ENCODE results near the gene HSF4. TPM values are rescaled to one million over a fixed set of nuclear protein-coding genes. Genes with fewer than 3 reads are reported as not detected.
A peak's percentile ranks its signal among the peaks of the same experiment; 100 is the strongest.

HSF4 gene
- total RNA-seq, 1 experiment from 2014 or later, result 38.6 TPM

GRCh38 chr16:67184995-67185650 is 20.6 kb downstream of the HSF4 start:
- H3K36me3 ChIP-seq (ENCODE audit: control insufficient read depth, insufficient read depth, low read length), result peaks cover 4% of the 10 kb centered on the region; the same call in 1 of the 2 replicates
- intact Hi-C loops (cut with micrococcal nuclease; ENCODE audit: unreplicated experiment) (loop anchor here (10.0 kb wide), 1 partner anchor 230 kb away; no protein-coding TSS in a partner anchor), in situ Hi-C loops (cut with HindIII; ENCODE audit: low pct_unique_long_range_greater_than_20kb, low sequenced_read_pairs) (no loop called here)
- DNase-seq (ENCODE audit: low read depth, low spot score), result peak; percentile 39
- H3K9me3 ChIP-seq (ENCODE audit: control insufficient read depth, insufficient read depth, low read depth, low read length), result no peaks in the 10 kb centered on the region
- TF ChIP-seq CTCF (IDR thresholded peaks at IDR 0.05), result peak; percentile 84; the same call in 1 of the 2 replicates
- TF ChIP-seq, protein P1, sequence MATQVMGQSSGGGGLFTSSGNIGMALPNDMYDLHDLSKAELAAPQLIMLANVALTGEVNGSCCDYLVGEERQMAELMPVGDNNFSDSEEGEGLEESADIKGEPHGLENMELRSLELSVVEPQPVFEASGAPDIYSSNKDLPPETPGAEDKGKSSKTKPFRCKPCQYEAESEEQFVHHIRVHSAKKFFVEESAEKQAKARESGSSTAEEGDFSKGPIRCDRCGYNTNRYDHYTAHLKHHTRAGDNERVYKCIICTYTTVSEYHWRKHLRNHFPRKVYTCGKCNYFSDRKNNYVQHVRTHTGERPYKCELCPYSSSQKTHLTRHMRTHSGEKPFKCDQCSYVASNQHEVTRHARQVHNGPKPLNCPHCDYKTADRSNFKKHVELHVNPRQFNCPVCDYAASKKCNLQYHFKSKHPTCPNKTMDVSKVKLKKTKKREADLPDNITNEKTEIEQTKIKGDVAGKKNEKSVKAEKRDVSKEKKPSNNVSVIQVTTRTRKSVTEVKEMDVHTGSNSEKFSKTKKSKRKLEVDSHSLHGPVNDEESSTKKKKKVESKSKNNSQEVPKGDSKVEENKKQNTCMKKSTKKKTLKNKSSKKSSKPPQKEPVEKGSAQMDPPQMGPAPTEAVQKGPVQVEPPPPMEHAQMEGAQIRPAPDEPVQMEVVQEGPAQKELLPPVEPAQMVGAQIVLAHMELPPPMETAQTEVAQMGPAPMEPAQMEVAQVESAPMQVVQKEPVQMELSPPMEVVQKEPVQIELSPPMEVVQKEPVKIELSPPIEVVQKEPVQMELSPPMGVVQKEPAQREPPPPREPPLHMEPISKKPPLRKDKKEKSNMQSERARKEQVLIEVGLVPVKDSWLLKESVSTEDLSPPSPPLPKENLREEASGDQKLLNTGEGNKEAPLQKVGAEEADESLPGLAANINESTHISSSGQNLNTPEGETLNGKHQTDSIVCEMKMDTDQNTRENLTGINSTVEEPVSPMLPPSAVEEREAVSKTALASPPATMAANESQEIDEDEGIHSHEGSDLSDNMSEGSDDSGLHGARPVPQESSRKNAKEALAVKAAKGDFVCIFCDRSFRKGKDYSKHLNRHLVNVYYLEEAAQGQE (IDR thresholded peaks at IDR 0.05; ENCODE audit: insufficient read depth in 1 of 2, low read depth in 2 of 2, low read length in 1 of 2), result peak; percentile 95 to 99
- no peak for TF ChIP-seq TCF7L2 (IDR thresholded peaks at IDR 0.05; ENCODE audit: low read depth, low read length)
- peak; percentile 77; the same call in 1 of the 2 replicates for TF ChIP-seq SIN3A (IDR thresholded peaks at IDR 0.05; ENCODE audit: borderline replicate concordance, insufficient read depth, low read depth, low read length)
- peaks cover 8% of the 10 kb centered on the region for H3K4me1 ChIP-seq (ENCODE audit: control insufficient read depth, insufficient read depth, low read length)
- ATAC-seq, result peak; percentile 71
- POLR2A ChIA-PET, result no interaction called here
- H3K27me3 ChIP-seq (ENCODE audit: control insufficient read depth, insufficient read depth, low read length), result no peaks in the 10 kb centered on the region
- no TSS peak for BruUV-seq (replicated peaks)
- CTCF ChIA-PET, result interaction anchor here (0.7 kb wide), 1 partner anchor 14 kb away, joined by 4 read pairs; the partner anchor contains the start of gene NOL3
- H3K27ac ChIP-seq (ENCODE audit: low read length), result no peak overlapping the region
- no peak overlapping the region for H3K4me3 ChIP-seq (ENCODE audit: low read depth in 2 of 2, low read length in 2 of 2)

- intact Hi-C loops (cut with micrococcal nuclease; ENCODE audit: unreplicated experiment) (loop anchor here (10.0 kb wide), 1 partner anchor 231 kb away; no protein-coding TSS in a partner anchor), in situ Hi-C loops (cut with HindIII; ENCODE audit: low pct_unique_long_range_greater_than_20kb, low sequenced_read_pairs) (no loop called here)
- no peak for DNase-seq (ENCODE audit: low read depth, low spot score)
- Histone ChIP-seq H3K4me3 (ENCODE audit: low read depth in 2 of 2, low read length in 2 of 2) (0 out of 4 replicates have a peak overlapping the region, but pooled peaks of 1 of the 2 experiments have one; percentile 0), H3K9me3 (ENCODE audit: control insufficient read depth, insufficient read depth, low read depth, low read length) (no peaks in the 10 kb centered on the region), H3K27me3 (ENCODE audit: control insufficient read depth, insufficient read depth, low read length) (no peaks in the 10 kb centered on the region), H3K36me3 (ENCODE audit: control insufficient read depth, insufficient read depth, low read length) (peaks cover 4% of the 10 kb centered on the region; the same call in 1 of the 2 replicates), H3K27ac (ENCODE audit: low read length) (no peak overlapping the region), H3K4me1 (ENCODE audit: control insufficient read depth, insufficient read depth, low read length) (peaks cover 12% of the 10 kb centered on the region)
- ChIA-PET CTCF (interaction anchor here (0.7 kb wide), 1 partner anchor 15 kb away, joined by 4 read pairs; the partner anchor contains the start of gene NOL3), POLR2A (no interaction called here)
- TF ChIP-seq CTCF (IDR thresholded peaks at IDR 0.05) (no peak; the same call in 1 of the 2 replicates), SIN3A (IDR thresholded peaks at IDR 0.05; ENCODE audit: borderline replicate concordance, insufficient read depth, low read depth, low read length) (no peak), TCF7L2 (IDR thresholded peaks at IDR 0.05; ENCODE audit: low read depth, low read length) (no peak), POLR2AphosphoS5 (IDR thresholded peaks at IDR 0.05; ENCODE audit: low read depth, low read length) (no peak)
- TF ChIP-seq, protein P1 (IDR thresholded peaks at IDR 0.05; ENCODE audit: insufficient read depth in 1 of 2, low read depth in 2 of 2, low read length in 1 of 2), result no peak
- no TSS peak for BruUV-seq (replicated peaks)
- no peak for ATAC-seq
Observed at GRCh38 chr16:67185651-67186134, 21.1 kb downstream of the HSF4 start.

All from Panc1 (cell line).